Measurements from ENCODE around the gene MAT2B.

The MAT2B gene

DNA sequence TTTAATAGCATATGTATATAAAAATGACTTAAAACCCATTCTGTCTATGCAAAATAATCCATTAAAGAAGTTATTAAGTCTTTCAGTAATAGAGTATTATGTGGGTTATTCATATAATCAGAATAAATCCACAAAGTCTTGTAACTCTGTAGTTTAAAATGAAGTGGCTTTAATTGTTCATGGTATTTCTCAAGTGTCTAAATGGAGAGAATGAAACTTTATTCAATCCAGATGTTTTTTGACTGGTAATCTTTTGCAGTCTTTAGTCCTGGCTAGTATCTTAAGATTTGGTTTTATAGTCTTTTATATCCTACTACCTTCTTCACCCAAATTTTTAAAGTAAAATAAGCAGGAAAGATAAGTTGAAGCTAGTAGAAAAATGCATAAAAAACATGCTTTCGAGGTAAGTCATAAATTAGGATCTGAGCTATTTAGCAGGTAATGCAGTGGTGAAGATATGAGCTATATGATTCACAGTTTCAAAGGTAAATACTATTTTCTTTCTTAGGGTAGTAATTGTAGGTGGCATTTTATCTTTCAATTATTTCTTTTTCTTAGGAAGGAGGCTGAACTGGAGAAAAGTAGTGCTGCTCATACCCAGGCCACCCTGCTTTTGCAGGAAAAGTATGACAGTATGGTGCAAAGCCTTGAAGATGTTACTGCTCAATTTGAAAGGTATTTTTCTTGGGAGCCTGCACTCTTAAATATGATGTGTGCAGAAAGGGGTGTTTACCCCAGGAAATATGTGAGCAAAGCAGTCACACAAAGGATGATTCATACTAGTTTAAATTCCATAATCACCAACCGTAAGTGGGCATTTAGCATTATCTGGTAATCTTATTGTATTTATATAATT lies 27.1 kb upstream of the MAT2B start:
- Histone ChIP-seq H3K4me1 (ENCODE audit: control insufficient read depth, insufficient read depth, low read length) (no peaks in the 10 kb centered on the region), H3K36me3 (ENCODE audit: control insufficient read depth, insufficient read depth, low read length) (no peaks in the 10 kb centered on the region), H3K9ac (ENCODE audit: low read length) (no peak overlapping the region), H3K4me3 (ENCODE audit: low read length) (no peak overlapping the region), H3K27ac (ENCODE audit: low read depth, low read length) (no peak overlapping the region), H3K27me3 (ENCODE audit: control insufficient read depth, insufficient read depth, low read length) (no peaks in the 10 kb centered on the region)

GRCh38 chr5:163478982-163479271 lies 26.5 kb upstream of the MAT2B start:
- no peaks in the 10 kb centered on the region for H3K27me3 ChIP-seq (ENCODE audit: control insufficient read depth, insufficient read depth, low read length)
- H3K36me3 ChIP-seq (ENCODE audit: control insufficient read depth, insufficient read depth, low read length), result no peaks in the 10 kb centered on the region
- no peaks in the 10 kb centered on the region for H3K4me1 ChIP-seq (ENCODE audit: control insufficient read depth, insufficient read depth, low read length)
- H3K9ac ChIP-seq (ENCODE audit: low read length), result no peak overlapping the region
- H3K4me3 ChIP-seq (ENCODE audit: low read length), result no peak overlapping the region
- no peak overlapping the region for H3K27ac ChIP-seq (ENCODE audit: low read depth, low read length)

- no peak overlapping the region for H3K9ac ChIP-seq (ENCODE audit: low read length)
- H3K4me3 ChIP-seq (ENCODE audit: low read length), result no peak overlapping the region
- no peaks in the 10 kb centered on the region for H3K36me3 ChIP-seq (ENCODE audit: control insufficient read depth, insufficient read depth, low read length)
- H3K4me1 ChIP-seq (ENCODE audit: control insufficient read depth, insufficient read depth, low read length), result no peaks in the 10 kb centered on the region
- no peak overlapping the region for H3K27ac ChIP-seq (ENCODE audit: low read depth, low read length)
- H3K27me3 ChIP-seq (ENCODE audit: control insufficient read depth, insufficient read depth, low read length), result no peaks in the 10 kb centered on the region
These were observed 16.2 kb upstream of the MAT2B start for GRCh38 chr5:163489055-163489744.

GRCh38 chr5:163489745-163490075 lies 15.7 kb upstream of the MAT2B start:
- Histone ChIP-seq H3K9ac (ENCODE audit: low read length) (no peak overlapping the region), H3K36me3 (ENCODE audit: control insufficient read depth, insufficient read depth, low read length) (no peaks in the 10 kb centered on the region), H3K27me3 (ENCODE audit: control insufficient read depth, insufficient read depth, low read length) (no peaks in the 10 kb centered on the region), H3K27ac (ENCODE audit: low read depth, low read length) (no peak overlapping the region), H3K4me1 (ENCODE audit: control insufficient read depth, insufficient read depth, low read length) (no peaks in the 10 kb centered on the region), H3K4me3 (ENCODE audit: low read length) (no peak overlapping the region)

GRCh38 chr5:163496286-163496685 lies 9.1 kb upstream of the MAT2B start:
- Histone ChIP-seq H3K27me3 (ENCODE audit: control insufficient read depth, insufficient read depth, low read length) (no peaks in the 10 kb centered on the region), H3K36me3 (ENCODE audit: control insufficient read depth, insufficient read depth, low read length) (no peaks in the 10 kb centered on the region), H3K4me3 (ENCODE audit: low read length) (no peak overlapping the region), H3K9ac (ENCODE audit: low read length) (no peak overlapping the region), H3K27ac (ENCODE audit: low read depth, low read length) (no peak overlapping the region), H3K4me1 (ENCODE audit: control insufficient read depth, insufficient read depth, low read length) (no peaks in the 10 kb centered on the region)

DNA sequence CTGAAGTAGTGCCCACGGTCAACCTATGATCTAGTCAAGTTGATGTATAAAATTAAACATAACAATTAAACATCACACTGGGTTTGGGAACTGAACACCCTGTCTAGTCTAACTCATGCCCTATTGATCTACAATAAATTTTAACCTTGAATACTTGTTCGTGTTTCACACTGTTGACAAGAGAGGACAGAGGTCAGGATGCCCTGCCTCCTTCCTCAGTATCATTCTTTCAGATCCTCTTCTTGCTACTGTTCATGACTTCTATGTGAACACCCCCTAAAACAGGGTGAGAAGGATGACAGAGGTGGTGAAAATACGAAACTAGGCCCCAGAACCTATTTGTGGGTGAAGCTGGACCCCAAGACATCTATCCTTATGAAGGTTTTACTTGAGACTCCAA lies 8.1 kb upstream of the MAT2B start:
- no peak overlapping the region for H3K9ac ChIP-seq (ENCODE audit: low read length)
- no peaks in the 10 kb centered on the region for H3K36me3 ChIP-seq (ENCODE audit: control insufficient read depth, insufficient read depth, low read length)
- no peaks in the 10 kb centered on the region for H3K27me3 ChIP-seq (ENCODE audit: control insufficient read depth, insufficient read depth, low read length)
- H3K27ac ChIP-seq (ENCODE audit: low read depth, low read length), result no peak overlapping the region
- no peak overlapping the region for H3K4me3 ChIP-seq (ENCODE audit: low read length)
- H3K4me1 ChIP-seq (ENCODE audit: control insufficient read depth, insufficient read depth, low read length), result no peaks in the 10 kb centered on the region

DNA sequence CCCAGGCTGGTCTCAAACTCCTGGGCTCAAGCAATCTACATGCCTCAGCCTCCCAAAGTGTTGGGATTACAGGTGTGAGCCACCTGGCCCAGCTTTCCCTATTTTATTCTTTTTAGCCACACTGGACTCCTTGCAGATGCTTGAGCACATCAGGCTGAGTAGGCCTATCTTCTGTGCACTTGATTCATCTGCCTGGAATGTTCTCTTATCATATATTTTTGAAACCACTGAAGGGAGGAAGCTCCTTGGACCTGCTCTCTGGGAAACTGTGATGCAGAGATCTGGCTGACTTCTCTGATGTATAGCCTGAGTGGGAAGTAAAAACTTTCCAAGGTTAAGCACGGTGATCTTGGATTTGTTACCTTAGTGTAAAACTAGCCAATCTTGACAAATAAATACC lies 6.5 kb upstream of the MAT2B start:
- no peak overlapping the region for H3K4me3 ChIP-seq (ENCODE audit: low read length)
- peaks cover 8% of the 10 kb centered on the region for H3K4me1 ChIP-seq (ENCODE audit: control insufficient read depth, insufficient read depth, low read length)
- no peaks in the 10 kb centered on the region for H3K36me3 ChIP-seq (ENCODE audit: control insufficient read depth, insufficient read depth, low read length)
- no peaks in the 10 kb centered on the region for H3K27me3 ChIP-seq (ENCODE audit: control insufficient read depth, insufficient read depth, low read length)
- no peak overlapping the region for H3K9ac ChIP-seq (ENCODE audit: low read length)
- H3K27ac ChIP-seq (ENCODE audit: low read depth, low read length), result no peak overlapping the region

DNA sequence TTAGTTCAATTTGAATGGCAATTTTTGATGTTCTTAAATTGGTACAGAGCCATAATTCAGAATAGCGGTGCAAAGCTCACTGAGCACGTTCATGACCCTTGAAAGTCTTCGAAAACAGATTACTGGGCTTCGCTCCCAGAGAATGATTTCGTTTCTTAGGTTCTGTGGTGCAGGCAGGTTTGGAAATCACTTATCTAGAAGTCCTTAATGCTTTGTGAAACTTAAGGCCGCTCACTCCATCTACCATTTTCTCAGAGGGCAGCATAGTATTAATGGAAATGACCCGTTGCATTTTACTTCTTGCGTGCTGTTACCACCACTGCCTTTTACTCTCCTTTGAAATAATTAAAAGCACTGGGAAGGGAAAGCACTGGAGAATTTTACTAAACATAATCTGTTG lies 2.9 kb upstream of the MAT2B start:
- no peak overlapping the region for H3K9ac ChIP-seq (ENCODE audit: low read length)
- peak overlapping the region; percentile 91 for H3K4me3 ChIP-seq (ENCODE audit: low read length)
- H3K36me3 ChIP-seq (ENCODE audit: control insufficient read depth, insufficient read depth, low read length), result no peaks in the 10 kb centered on the region
- peaks cover 17% of the 10 kb centered on the region for H3K4me1 ChIP-seq (ENCODE audit: control insufficient read depth, insufficient read depth, low read length)
- no peaks in the 10 kb centered on the region for H3K27me3 ChIP-seq (ENCODE audit: control insufficient read depth, insufficient read depth, low read length)
- H3K27ac ChIP-seq (ENCODE audit: low read depth, low read length), result peak overlapping the region; percentile 98

DNA sequence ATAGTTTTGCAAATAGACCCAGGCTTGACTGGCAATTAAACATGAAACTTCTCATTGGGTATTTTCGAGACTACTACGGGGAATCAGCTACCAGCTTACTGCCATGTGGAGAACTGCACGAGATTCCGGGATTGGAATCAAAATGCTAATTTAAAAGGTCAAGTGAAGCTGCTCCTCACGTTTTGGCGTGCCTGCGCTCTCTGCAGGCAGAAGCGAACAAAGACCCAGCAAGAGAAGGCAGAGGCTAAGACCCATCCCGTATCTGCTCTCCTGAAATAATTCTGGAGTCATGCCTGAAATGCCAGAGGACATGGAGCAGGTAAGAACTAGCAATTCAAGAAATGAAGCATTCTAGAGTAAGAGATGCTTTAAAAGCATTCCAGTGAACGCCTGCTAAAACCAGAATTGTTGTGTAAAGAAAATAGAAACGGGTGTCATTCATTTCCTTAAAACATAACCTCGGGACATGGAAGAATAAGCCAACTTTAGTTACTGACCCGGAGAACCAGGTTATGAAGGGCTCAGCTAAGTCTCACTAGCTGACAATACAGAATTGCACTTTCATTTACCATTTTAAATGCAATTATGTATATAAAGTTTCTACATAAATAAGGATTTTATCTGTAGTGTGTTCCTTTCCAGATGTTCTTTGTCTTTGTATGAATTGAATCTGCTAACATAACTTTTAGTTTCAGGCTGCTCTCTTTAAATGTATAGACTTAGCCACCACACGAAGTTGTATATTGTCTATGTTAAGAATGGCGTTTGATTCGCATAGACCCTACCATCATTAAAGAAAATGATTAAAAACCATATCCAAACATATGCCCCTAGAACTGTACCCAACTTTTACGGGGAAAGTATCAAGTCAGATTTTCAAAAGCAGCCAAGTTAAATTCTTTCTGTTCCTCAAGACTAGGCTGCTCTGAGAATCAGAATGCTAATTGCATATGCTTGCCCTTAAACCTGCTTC lies 2.0 kb upstream of the MAT2B start:
- Histone ChIP-seq H3K4me3 (ENCODE audit: low read length) (peak overlapping the region; percentile 91), H3K4me1 (ENCODE audit: control insufficient read depth, insufficient read depth, low read length) (peaks cover 22% of the 10 kb centered on the region), H3K36me3 (ENCODE audit: control insufficient read depth, insufficient read depth, low read length) (no peaks in the 10 kb centered on the region), H3K27me3 (ENCODE audit: control insufficient read depth, insufficient read depth, low read length) (no peaks in the 10 kb centered on the region), H3K9ac (ENCODE audit: low read length) (peak overlapping the region; percentile 49), H3K27ac (ENCODE audit: low read depth, low read length) (peak overlapping the region; percentile 98)

- Histone ChIP-seq H3K9ac (ENCODE audit: low read length) (peak overlapping the region; percentile 70), H3K27me3 (ENCODE audit: control insufficient read depth, insufficient read depth, low read length) (no peaks in the 10 kb centered on the region), H3K27ac (ENCODE audit: low read depth, low read length) (peak overlapping the region; percentile 98), H3K4me3 (ENCODE audit: low read length) (peak overlapping the region; percentile 91), H3K4me1 (ENCODE audit: control insufficient read depth, insufficient read depth, low read length) (peaks cover 22% of the 10 kb centered on the region), H3K36me3 (ENCODE audit: control insufficient read depth, insufficient read depth, low read length) (no peaks in the 10 kb centered on the region)
These were observed 1.1 kb upstream of the MAT2B start for GRCh38 chr5:163504079-163504931.

- no peak overlapping the region for H3K9ac ChIP-seq (ENCODE audit: low read length)
- H3K4me3 ChIP-seq (ENCODE audit: low read length), result peak overlapping the region; percentile 91
- peak overlapping the region; percentile 98 for H3K27ac ChIP-seq (ENCODE audit: low read depth, low read length)
- no peaks in the 10 kb centered on the region for H3K36me3 ChIP-seq (ENCODE audit: control insufficient read depth, insufficient read depth, low read length)
- H3K27me3 ChIP-seq (ENCODE audit: control insufficient read depth, insufficient read depth, low read length), result no peaks in the 10 kb centered on the region
- H3K4me1 ChIP-seq (ENCODE audit: control insufficient read depth, insufficient read depth, low read length), result peaks cover 26% of the 10 kb centered on the region
These were observed 411 bp upstream of the MAT2B start for GRCh38 chr5:163505049-163505367.

DNA sequence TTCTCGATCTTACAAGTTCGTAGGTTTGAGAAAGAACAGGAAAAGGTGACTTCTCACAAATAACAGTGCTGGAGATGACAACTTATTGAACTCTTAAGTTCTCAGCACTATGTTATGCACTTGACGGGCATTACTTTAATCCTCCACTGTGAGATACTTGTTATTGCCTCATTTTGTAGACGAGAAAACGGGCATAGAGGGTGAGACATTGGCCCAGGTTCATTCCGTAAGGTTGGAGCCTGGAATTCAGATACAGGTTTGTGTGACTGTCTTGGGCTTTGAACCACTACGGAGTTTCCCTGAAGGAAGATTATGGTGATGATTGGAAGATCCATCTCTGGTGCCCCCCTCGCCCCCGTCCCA lies 657 bp downstream of the MAT2B start:
- H3K9ac ChIP-seq (ENCODE audit: low read length), result peak overlapping the region; percentile 50
- H3K4me3 ChIP-seq (ENCODE audit: low read length), result peak overlapping the region; percentile 91
- H3K36me3 ChIP-seq (ENCODE audit: control insufficient read depth, insufficient read depth, low read length), result no peaks in the 10 kb centered on the region
- no peaks in the 10 kb centered on the region for H3K27me3 ChIP-seq (ENCODE audit: control insufficient read depth, insufficient read depth, low read length)
- peak overlapping the region; percentile 98 for H3K27ac ChIP-seq (ENCODE audit: low read depth, low read length)
- peaks cover 26% of the 10 kb centered on the region for H3K4me1 ChIP-seq (ENCODE audit: control insufficient read depth, insufficient read depth, low read length)
